Gastroesophageal sphincter (tissue), 4 donors: ENCODE measurements around the gene GATAD2A. TPM values are rescaled to one million over a fixed set of nuclear protein-coding genes. Genes with fewer than 3 reads are reported as not detected.

ENCODE experiments used
- ATAC-seq: fragments of 150-250 bp; one replicate; pipeline ENCODE4 v1.9.1; 2016; ENCODE audit warnings: mild to moderate bottlenecking, moderate library complexity
- H3K27ac ChIP-seq, 4 donors: fragments of 200-600 bp; sonication (generic) in 3 of 4; 1 replicate in 3 of 4; 2 replicates in 1 of 4; pipeline ENCODE4 v1.5.1; 2016 to 2019
- H3K27me3 ChIP-seq: fragments of 200-600 bp; sonication (generic); one replicate; pipeline ENCODE4 v1.5.1; 2019
- H3K36me3 ChIP-seq, 2 donors: fragments of 200-600 bp; sonication (generic); one replicate each; pipeline ENCODE4 v1.5.1; 2019; ENCODE audit warnings: control low read depth in 1 of 2
- H3K4me1 ChIP-seq, 3 donors: fragments of 200-600 bp; sonication (generic); 1 replicate in 2 of 3; 2 replicates in 1 of 3; pipeline ENCODE4 v1.5.1; 2016 to 2019; ENCODE audit warnings: control low read depth in 2 of 3
- H3K4me3 ChIP-seq, 2 donors: fragments of 200-600 bp; sonication (generic); one replicate each; pipeline ENCODE4 v1.5.1; 2019; ENCODE audit warnings: mild to moderate bottlenecking in 1 of 2, moderate library complexity in 1 of 2
- H3K9me3 ChIP-seq, 3 donors: fragments of 200-600 bp; sonication (generic); one replicate each; pipeline ENCODE4 v1.5.1; 2017 to 2019; ENCODE audit warnings: control low read depth in 2 of 3
- CTCF ChIP-seq, 4 experiments: fragments of 200-600 bp in 2 of 4; fragments of 450-650 bp in 2 of 4; sonication (generic) in 1 of 4; IDR thresholded peaks; one replicate each; pipeline ENCODE4 v1.5.1; 2017 to 2019; ENCODE audit warnings: antibody characterized with exemption in 4 of 4, mild to moderate bottlenecking in 2 of 4, moderate library complexity in 2 of 4
- EP300 ChIP-seq: sonication (generic); formaldehyde crosslinking; IDR thresholded peaks from one replicate; pipeline ENCODE4 v1.6.1; 2017; ENCODE audit warnings: antibody characterized with exemption, mild to moderate bottlenecking
- POLR2A ChIP-seq, 2 donors: fragments of 450-650 bp; IDR thresholded peaks; one replicate each; pipeline ENCODE4 v1.6.1; 2017; ENCODE audit warnings: antibody characterized with exemption in 2 of 2, mild to moderate bottlenecking in 2 of 2, moderate library complexity in 1 of 2
- POLR2AphosphoS5 ChIP-seq: sonication (generic); formaldehyde crosslinking; IDR thresholded peaks from one replicate; pipeline ENCODE4 v1.6.1; 2017; ENCODE audit warnings: antibody characterized with exemption
- WGBS, 2 donors: methylation state at CpG; one replicate each; pipeline ENCODE4 v1.1.5; 2018; ENCODE audit warnings: low coverage in 1 of 2; 5-methylcytosine and 5-hydroxymethylcytosine counted together
- total RNA-seq, 4 donors: library from RNA; depleted of rRNA; stranded (reverse); fragments of >200 nt; gene quantifications; one replicate each; pipeline ENCODE4 v1.1.0, GENCODE V29; 2016

GATAD2A gene
- total RNA-seq, 4 donors from 2014 or later, result 30.9 to 69.0 (median 36.6) TPM

- TF ChIP-seq POLR2AphosphoS5 (no peak), CTCF (IDR thresholded peaks at IDR 0.05) (no peak), EP300 (no peak), POLR2A (IDR thresholded peaks at IDR 0.05) (no peak)
- Histone ChIP-seq H3K27ac (no peak overlapping the region), H3K9me3 (no peaks in the 10 kb centered on the region), H3K36me3 (no peaks in the 10 kb centered on the region), H3K27me3 (no peaks in the 10 kb centered on the region), H3K4me1 (peaks cover 0 to 37% (median 5%) of the 10 kb centered on the region in 3 donors), H3K4me3 (no peak overlapping the region)
- ATAC-seq, result no peak
- 83 to 84% methylated on average over 6 to 7 of the region's 9 CpGs for WGBS, 2 donors
These were observed 41.4 kb downstream of the GATAD2A start for GRCh38 chr19:19446655-19447437.

- TF ChIP-seq POLR2AphosphoS5 (no peak), POLR2A (IDR thresholded peaks at IDR 0.05) (no peak), CTCF (IDR thresholded peaks at IDR 0.05) (no peak), EP300 (no peak)
- no peaks in the 10 kb centered on the region for H3K36me3 ChIP-seq
- H3K9me3 ChIP-seq, result no peaks in the 10 kb centered on the region
- H3K27ac ChIP-seq, result no peak overlapping the region
- ATAC-seq, result no peak
- peaks cover 0 to 43% (median 5%) of the 10 kb centered on the region in 3 donors for H3K4me1 ChIP-seq
- 55 to 60% methylated on average over 2 of the region's 15 CpGs for WGBS, 2 donors
- H3K4me3 ChIP-seq, result no peak overlapping the region
- no peaks in the 10 kb centered on the region for H3K27me3 ChIP-seq
These were observed 42.2 kb downstream of the GATAD2A start for GRCh38 chr19:19447536-19448237.

GRCh38 chr19:19448238-19448544 is 42.7 kb downstream of the GATAD2A start:
- H3K36me3 ChIP-seq, result no peaks in the 10 kb centered on the region
- no peak for ATAC-seq
- peaks cover 0 to 43% (median 5%) of the 10 kb centered on the region in 3 donors for H3K4me1 ChIP-seq
- H3K27me3 ChIP-seq, result no peaks in the 10 kb centered on the region
- H3K9me3 ChIP-seq, result no peaks in the 10 kb centered on the region
- no peak for TF ChIP-seq EP300
- TF ChIP-seq POLR2AphosphoS5, result no peak
- no peak for TF ChIP-seq CTCF (IDR thresholded peaks at IDR 0.05)
- TF ChIP-seq POLR2A (IDR thresholded peaks at IDR 0.05), result no peak
- no peak overlapping the region for H3K4me3 ChIP-seq
- no peak overlapping the region for H3K27ac ChIP-seq
- 100% methylated on average over 1 of the region's 8 CpGs; no CpG with 5 or more reads in 1 of the 2 donors for WGBS, 2 donors

- ATAC-seq, result no peak
- WGBS, 2 donors, result 71 to 83% methylated on average over 6 to 10 of the region's 13 CpGs
- TF ChIP-seq POLR2A (IDR thresholded peaks at IDR 0.05) (no peak), CTCF (IDR thresholded peaks at IDR 0.05) (no peak)
- no peaks in the 10 kb centered on the region for H3K27me3 ChIP-seq
- H3K4me1 ChIP-seq, result peaks cover 0 to 24% (median 5%) of the 10 kb centered on the region in 3 donors
- H3K36me3 ChIP-seq, result no peaks in the 10 kb centered on the region
- no peaks in the 10 kb centered on the region for H3K9me3 ChIP-seq
- no peak overlapping the region for H3K27ac ChIP-seq
- H3K4me3 ChIP-seq, result no peak overlapping the region
These were observed 46.2 kb downstream of the GATAD2A start for GRCh38 chr19:19451429-19452242.
